Stimulated activated CD4-positive, alpha-beta T cell treated with anti-CD3 and anti-CD28 coated beads, Interleukin-2, amount 100 ng/mL, for 4 hours (primary cell): ENCODE data around the gene LRP1.

Source experiments
- DNase-seq: peaks from one replicate; pipeline ENCODE4 v3.0.0-alpha.2; 2020; ENCODE audit warnings: low read depth

LRP1 gene

GRCh38 chr12:57094208-57095160, 33.8 kb upstream of the LRP1 start:
- no peak for DNase-seq

- no peak for DNase-seq
These were observed 32.8 kb upstream of the LRP1 start for GRCh38 chr12:57095440-57095839.

GRCh38 chr12:57096099-57096572, 32.1 kb upstream of the LRP1 start:
- DNase-seq = no peak

- no peak for DNase-seq
These were observed 31.3 kb upstream of the LRP1 start for GRCh38 chr12:57096748-57097553.

GRCh38 chr12:57097554-57097835, 30.8 kb upstream of the LRP1 start:
- no peak for DNase-seq

- no peak for DNase-seq
These were observed 29.7 kb upstream of the LRP1 start for GRCh38 chr12:57098546-57098945.

- DNase-seq = no peak
These were observed 29.1 kb upstream of the LRP1 start for GRCh38 chr12:57099047-57099714.

GRCh38 chr12:57099766-57100165, 28.5 kb upstream of the LRP1 start:
- no peak for DNase-seq

- no peak for DNase-seq
These were observed 26.2 kb upstream of the LRP1 start for GRCh38 chr12:57101892-57102695.

GRCh38 chr12:57103856-57104255, 24.4 kb upstream of the LRP1 start:
- no peak for DNase-seq

- DNase-seq = no peak
These were observed 23.9 kb upstream of the LRP1 start for GRCh38 chr12:57104292-57104910.

- DNase-seq = no peak
These were observed 23.1 kb upstream of the LRP1 start for GRCh38 chr12:57105011-57105753.

- DNase-seq = no peak
These were observed 22.1 kb upstream of the LRP1 start for GRCh38 chr12:57106021-57106708.

- no peak for DNase-seq
These were observed 20.7 kb upstream of the LRP1 start for GRCh38 chr12:57107456-57108155.

GRCh38 chr12:57109207-57110103, 18.8 kb upstream of the LRP1 start:
- DNase-seq = no peak

- peak; percentile 72 for DNase-seq
These were observed 17.9 kb upstream of the LRP1 start for GRCh38 chr12:57110104-57111030.
